IMR-90 (cell line): ENCODE data around the gene GLUD1. TPM values are rescaled to one million over a fixed set of nuclear protein-coding genes. Genes with fewer than 3 reads are reported as not detected.

Source experiments
- ATAC-seq: fragments of 200-7000 bp; cut with Tn5 transposase; 2 replicates; pipeline ENCODE4 v1.9.1; 2020; ENCODE audit warnings: low read depth, mild to moderate bottlenecking, moderate library complexity
- BruUV-seq: library from RNA; stranded (reverse); fragments of 400-500 nt; replicated peaks from 2 replicates; lab custom pipeline; 2021; lab: Mats Ljungman, UMichigan
- CTCF ChIA-PET: fragments of 300-600 bp; formaldehyde crosslinking; extraction: SDS; loops from one replicate; lab custom pipeline; 2021; ENCODE audit warnings: antibody characterized with exemption; lab: Yijun Ruan, JAX
- POLR2A ChIA-PET: fragments of 300-600 bp; sonication (Branson Sonifier 250); formaldehyde crosslinking; loops from one replicate; lab custom pipeline; 2022; ENCODE audit warnings: antibody characterized with exemption; ENCODE audit not compliant: unreplicated experiment; lab: Charles Lee
- DNase-seq: peaks from one replicate; pipeline ENCODE4 v3.0.0; 2013
- H2AFZ ChIP-seq: replicated peaks from 2 replicates; pipeline ENCODE3; 2013; ENCODE audit warnings: low read length, mild to moderate bottlenecking; ENCODE audit not compliant: poor library complexity
- H2AK5ac ChIP-seq: 2 replicates; pipeline ENCODE4 v1.6.1; 2013; ENCODE audit warnings: low read depth, low read length, inconsistent platforms
- H2AK9ac ChIP-seq: replicated peaks from 2 replicates; pipeline ENCODE3; 2013; ENCODE audit warnings: mild to moderate bottlenecking, low read depth, low read length, moderate library complexity; ENCODE audit not compliant: poor library complexity
- H2BK120ac ChIP-seq: 2 replicates; pipeline ENCODE4 v1.6.1; 2013; ENCODE audit warnings: low read depth, low read length, inconsistent platforms
- H2BK15ac ChIP-seq: 3 replicates; pipeline ENCODE4 v1.6.1; 2013; ENCODE audit warnings: low read depth, low read length, inconsistent platforms
- H2BK20ac ChIP-seq: 2 replicates; pipeline ENCODE4 v1.6.1; 2013; ENCODE audit warnings: low read depth, mild to moderate bottlenecking, inconsistent platforms, low read length, moderate library complexity
- H2BK5ac ChIP-seq: 2 replicates; pipeline ENCODE4 v1.6.1; 2013; ENCODE audit warnings: mild to moderate bottlenecking, low read depth, low read length, inconsistent platforms; ENCODE audit not compliant: poor library complexity, severe bottlenecking
- H3K14ac ChIP-seq: replicated peaks from 2 replicates; pipeline ENCODE4 v1.6.1; 2013; ENCODE audit warnings: low read depth, low read length, inconsistent platforms
- H3K18ac ChIP-seq: 2 replicates; pipeline ENCODE4 v1.6.1; 2013; ENCODE audit warnings: low read depth, low read length, control low read depth
- H3K23ac ChIP-seq: 2 replicates; pipeline ENCODE4 v1.6.1; 2013; ENCODE audit warnings: low read depth, low read length, inconsistent platforms
- H3K27ac ChIP-seq: 2 replicates; pipeline ENCODE4 v1.5.1; 2013; ENCODE audit warnings: mild to moderate bottlenecking, control low read depth, low read length; ENCODE audit not compliant: insufficient read depth
- H3K27me3 ChIP-seq: 2 replicates; pipeline ENCODE4 v1.6.1; 2013; ENCODE audit warnings: low read length; ENCODE audit not compliant: control insufficient read depth, insufficient read depth
- H3K36me3 ChIP-seq: 2 replicates; pipeline ENCODE4 v1.6.1; 2013; ENCODE audit warnings: low read length, mixed read lengths; ENCODE audit not compliant: control insufficient read depth, insufficient read depth
- H3K4ac ChIP-seq: 2 replicates; pipeline ENCODE4 v1.6.1; 2013; ENCODE audit warnings: low read depth, low read length, inconsistent platforms
- H3K4me1 ChIP-seq: 2 replicates; pipeline ENCODE4 v1.6.1; 2013; ENCODE audit warnings: low read length, mixed read lengths; ENCODE audit not compliant: control insufficient read depth, insufficient read depth
- H3K4me2 ChIP-seq: 2 replicates; pipeline ENCODE4 v1.6.1; 2013; ENCODE audit warnings: low read depth, mild to moderate bottlenecking, control low read depth, low read length, moderate library complexity
- H3K4me3 ChIP-seq: 2 replicates; pipeline ENCODE4 v1.5.1; 2013; ENCODE audit warnings: low read depth, mild to moderate bottlenecking, control low read depth, low read length, moderate library complexity; ENCODE audit not compliant: insufficient read depth
- H3K56ac ChIP-seq: 2 replicates; pipeline ENCODE4 v1.6.1; 2013; ENCODE audit warnings: low read length, inconsistent platforms; ENCODE audit not compliant: insufficient read depth; ENCODE audit errors: extremely low read depth
- H3K79me1 ChIP-seq, 2 experiments: 2 replicates each; pipeline ENCODE4 v1.6.1; 2013; ENCODE audit warnings: low read length in 2 of 2, inconsistent platforms in 1 of 2, low read depth in 1 of 2
- H3K9ac ChIP-seq: 2 replicates; pipeline ENCODE4 v1.6.1; 2013; ENCODE audit warnings: low read depth, low read length, control low read depth
- H3K9me1 ChIP-seq: 2 replicates; pipeline ENCODE4 v1.6.1; 2013; ENCODE audit warnings: low read length, inconsistent platforms; ENCODE audit not compliant: insufficient read depth
- H3K9me3 ChIP-seq: 2 replicates; pipeline ENCODE4 v1.6.1; 2013; ENCODE audit warnings: low read length; ENCODE audit not compliant: control insufficient read depth, insufficient read depth
- H4K20me1 ChIP-seq: 2 replicates; pipeline ENCODE4 v1.6.1; 2013; ENCODE audit warnings: low read length, inconsistent platforms; ENCODE audit not compliant: insufficient read depth
- H4K5ac ChIP-seq: 2 replicates; pipeline ENCODE4 v1.6.1; 2013; ENCODE audit warnings: mild to moderate bottlenecking, low read depth, low read length, control low read depth
- H4K8ac ChIP-seq, 2 experiments: 2 replicates each; pipeline ENCODE4 v1.6.1; 2013; ENCODE audit warnings: low read depth in 2 of 2, low read length in 2 of 2, control low read depth in 1 of 2, inconsistent platforms in 1 of 2
- H4K91ac ChIP-seq: 2 replicates; pipeline ENCODE4 v1.6.1; 2013; ENCODE audit warnings: low read depth, low read length, inconsistent platforms; ENCODE audit not compliant: insufficient read depth
- BHLHE40 ChIP-seq: fragments of 150-350 bp; IDR thresholded peaks from 2 replicates; pipeline ENCODE4 v1.6.1; 2016; ENCODE audit warnings: mild to moderate bottlenecking, low read depth, low read length
- CHD1 ChIP-seq: IDR thresholded peaks from 2 replicates; pipeline ENCODE4 v1.6.1; 2012; ENCODE audit warnings: low read depth, low read length, improper control_type of control experiment
- ELK1 ChIP-seq: fragments of 150-350 bp; IDR thresholded peaks from 2 replicates; pipeline ENCODE4 v1.6.1; 2016; ENCODE audit warnings: low read depth, mild to moderate bottlenecking, low read length, moderate library complexity, borderline replicate concordance
- MAFK ChIP-seq: IDR thresholded peaks from 2 replicates; pipeline ENCODE4 v1.6.1; 2012; ENCODE audit warnings: low read depth, low read length, improper control_type of control experiment
- MAZ ChIP-seq: IDR thresholded peaks from 2 replicates; pipeline ENCODE4 v1.6.1; 2012; ENCODE audit warnings: low read depth, mild to moderate bottlenecking, low read length, improper control_type of control experiment, moderate library complexity, borderline replicate concordance
- MXI1 ChIP-seq: IDR thresholded peaks from 2 replicates; pipeline ENCODE4 v1.6.1; 2012; ENCODE audit warnings: low read depth, mild to moderate bottlenecking, low read length, moderate library complexity, borderline replicate concordance
- RAD21 ChIP-seq: IDR thresholded peaks from 2 replicates; pipeline ENCODE4 v1.6.1; 2012; ENCODE audit warnings: low read length, improper control_type of control experiment
- SMC3 ChIP-seq: fragments of 150-350 bp; IDR thresholded peaks from 2 replicates; pipeline ENCODE4 v1.6.1; 2016; ENCODE audit warnings: low read depth, mild to moderate bottlenecking, antibody characterized with exemption, low read length, moderate library complexity
- whole genome bisulfite sequencing, 2 experiments: methylation state at CpG; one replicate each; pipeline versions ENCODE4 v1.1.5 to v1.1.7; 2013; ENCODE audit warnings: missing lambda C conversion rate in 2 of 2; ENCODE audit not compliant: insufficient read length in 1 of 2; ENCODE audit errors: extremely low coverage in 2 of 2; 5-methylcytosine and 5-hydroxymethylcytosine counted together
- dilution Hi-C: fragments of 300-500 bp; cut with HindIII; formaldehyde crosslinking; loops from one replicate; pipeline ENCODE4 v1.14.3; 2018; ENCODE audit warnings: low sequenced_read_pairs; ENCODE audit not compliant: unreplicated experiment
- in situ Hi-C: fragments of 300-500 bp; cut with MboI; formaldehyde crosslinking; loops from 3 replicates; pipeline ENCODE4 v1.14.3; 2019; ENCODE audit warnings: low sequenced_read_pairs, inconsistent platforms, mixed read lengths
- intact Hi-C: fragments of 100-400 bp; cut with micrococcal nuclease; formaldehyde crosslinking; loops from 2 replicates; pipeline ENCODE4 v1.10.0; 2022
- polyA plus RNA-seq, 3 experiments: library from polyadenylated mRNA; depleted of rRNA; stranded (reverse); fragments of >200 nt; gene quantifications; 2 replicates each; pipeline ENCODE4 v1.2.3, GENCODE V29; 2012; ENCODE audit warnings: low replicate concordance in 1 of 3
- total RNA-seq: library from RNA; depleted of rRNA; stranded (reverse); fragments of >200 nt; gene quantifications from 2 replicates; pipeline ENCODE4 v1.2.3, GENCODE V29; 2012

The GLUD1 gene
- total and polyA plus RNA-seq, 2 of the 4 experiments (the other 2 are of a cell fraction), result 64.8 to 210 TPM

DNA sequence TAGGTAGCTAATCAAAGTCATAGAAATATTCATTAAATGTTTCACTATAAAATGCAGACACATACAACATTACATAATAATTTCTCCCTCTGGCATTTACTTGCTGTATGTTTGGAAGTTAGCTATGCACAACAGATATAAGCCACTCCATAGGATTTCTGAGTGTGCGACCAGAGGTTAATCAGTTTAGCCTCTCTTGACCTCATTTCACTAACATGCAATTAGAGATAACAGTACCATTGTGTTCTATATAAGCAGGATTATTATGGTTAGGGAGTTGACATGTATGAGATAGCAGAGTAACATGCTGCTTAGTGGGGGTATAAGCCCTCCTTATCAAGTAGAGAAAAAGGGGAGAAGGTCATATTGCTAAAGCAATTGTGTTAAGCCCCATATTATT, 26.4 kb downstream of the GLUD1 start:
- Histone ChIP-seq H2AK9ac (no peak overlapping the region), H2AK5ac (no peak overlapping the region), H3K9me1 (no peaks in the 10 kb centered on the region), H3K79me1 (peaks cover 7 to 13% of the 10 kb centered on the region in 2 experiments; a peak in 2 of 4 replicates), H3K14ac (no peak overlapping the region), H2AFZ (no peak overlapping the region), H4K20me1 (no peaks in the 10 kb centered on the region), H3K36me3 (peaks cover 42% of the 10 kb centered on the region), H3K4ac (no peak overlapping the region), H3K4me3 (no peak overlapping the region), H3K56ac (no peak overlapping the region), H2BK15ac (no peak overlapping the region), H2BK20ac (no peak overlapping the region), H4K91ac (no peak overlapping the region), H2BK120ac (no peak overlapping the region), H4K8ac (no peak overlapping the region), H3K18ac (no peak overlapping the region), H3K27ac (no peak overlapping the region), H3K9ac (no peak overlapping the region), H3K4me2 (no peak overlapping the region), H2BK5ac (no peak overlapping the region), H3K4me1 (no peaks in the 10 kb centered on the region), H3K23ac (no peak overlapping the region), H4K5ac (no peak overlapping the region), H3K9me3 (no peaks in the 10 kb centered on the region), H3K27me3 (no peaks in the 10 kb centered on the region)
- no TSS peak for BruUV-seq
- WGBS, 2 experiments, result no CpG with 5 or more reads among the region's 1 CpG
- TF ChIP-seq MXI1 (no peak), ELK1 (no peak), MAFK (no peak), MAZ (no peak), CHD1 (no peak), SMC3 (no peak), BHLHE40 (no peak), RAD21 (no peak)
- dilution Hi-C loops (no loop called here), in situ Hi-C loops (no loop called here), intact Hi-C loops (no loop called here)
- POLR2A ChIA-PET, result no interaction called here
- DNase-seq (no peak), ATAC-seq (no peak)
- CTCF ChIA-PET, result no interaction called here
